ENCODE results near the gene ITGA6. TPM values are rescaled to one million over a fixed set of nuclear protein-coding genes. Genes with fewer than 3 reads are reported as not detected.

The ITGA6 gene
- total RNA-seq, 1 donor from 2014 or later, result 0.68 TPM

GRCh38 chr2:172456002-172456401, 28.6 kb downstream of the ITGA6 start:
- Mint-ChIP-seq H3K27me3 (peaks cover 24% of the 10 kb centered on the region), H3K4me3 (no peak overlapping the region), H3K36me3 (ENCODE audit: low read depth) (peaks cover 8% of the 10 kb centered on the region), H3K4me1 (peaks cover 27% of the 10 kb centered on the region), H3K9me3 (no peaks in the 10 kb centered on the region), H3K27ac (no peak overlapping the region)
- DNase-seq, result no peak
- intact Hi-C loops (cut with micrococcal nuclease), result no loop called here

- no peaks in the 10 kb centered on the region for H3K9me3 Mint-ChIP-seq
- no peak for DNase-seq
- H3K4me1 Mint-ChIP-seq, result peaks cover 40% of the 10 kb centered on the region
- H3K27ac Mint-ChIP-seq, result no peak overlapping the region
- intact Hi-C loops (cut with micrococcal nuclease), result no loop called here
- no peak overlapping the region for H3K4me3 Mint-ChIP-seq
- H3K36me3 Mint-ChIP-seq (ENCODE audit: low read depth), result peaks cover 8% of the 10 kb centered on the region
- H3K27me3 Mint-ChIP-seq, result peaks cover 22% of the 10 kb centered on the region
These were observed 30.1 kb downstream of the ITGA6 start for GRCh38 chr2:172457536-172457935.

GRCh38 chr2:172458561-172459124, 31.3 kb downstream of the ITGA6 start:
- peaks cover 20% of the 10 kb centered on the region for H3K27me3 Mint-ChIP-seq
- H3K9me3 Mint-ChIP-seq, result no peaks in the 10 kb centered on the region
- intact Hi-C loops (cut with micrococcal nuclease), result no loop called here
- peaks cover 7% of the 10 kb centered on the region for H3K36me3 Mint-ChIP-seq (ENCODE audit: low read depth)
- DNase-seq, result no peak
- peaks cover 50% of the 10 kb centered on the region for H3K4me1 Mint-ChIP-seq
- no peak overlapping the region for H3K27ac Mint-ChIP-seq
- H3K4me3 Mint-ChIP-seq, result no peak overlapping the region

GRCh38 chr2:172460780-172461201, 33.4 kb downstream of the ITGA6 start:
- no peak overlapping the region for H3K27ac Mint-ChIP-seq
- peaks cover 67% of the 10 kb centered on the region for H3K4me1 Mint-ChIP-seq
- H3K27me3 Mint-ChIP-seq, result peaks cover 13% of the 10 kb centered on the region
- peak overlapping the region; percentile 24 for H3K4me3 Mint-ChIP-seq
- H3K36me3 Mint-ChIP-seq (ENCODE audit: low read depth), result peaks cover 3% of the 10 kb centered on the region
- intact Hi-C loops (cut with micrococcal nuclease), result loop anchor here (5.0 to 10.0 kb wide), 5 partner anchors 123 to 773 kb away; partner anchors contain the start of genes DLX2 and DYNC1I2
- DNase-seq, result no peak
- H3K9me3 Mint-ChIP-seq, result no peaks in the 10 kb centered on the region

GRCh38 chr2:172461591-172462372, 34.4 kb downstream of the ITGA6 start:
- H3K27me3 Mint-ChIP-seq, result peaks cover 12% of the 10 kb centered on the region
- no peaks in the 10 kb centered on the region for H3K9me3 Mint-ChIP-seq
- intact Hi-C loops (cut with micrococcal nuclease), result loop anchor here (1.0 to 10.0 kb wide), 8 partner anchors 19 to 887 kb away; partner anchors contain the start of genes DLX2 and DYNC1I2
- H3K4me1 Mint-ChIP-seq, result peaks cover 67% of the 10 kb centered on the region
- H3K4me3 Mint-ChIP-seq, result peak overlapping the region; percentile 68
- H3K36me3 Mint-ChIP-seq (ENCODE audit: low read depth), result peaks cover 3% of the 10 kb centered on the region
- peak; percentile 92 for DNase-seq
- H3K27ac Mint-ChIP-seq, result no peak overlapping the region

- peak; percentile 76 for DNase-seq
- H3K27ac Mint-ChIP-seq, result no peak overlapping the region
- intact Hi-C loops (cut with micrococcal nuclease), result loop anchor here (1.0 to 10.0 kb wide), 8 partner anchors 20 to 888 kb away; partner anchors contain the start of genes DLX2 and DYNC1I2
- H3K27me3 Mint-ChIP-seq, result peaks cover 12% of the 10 kb centered on the region
- peak overlapping the region; percentile 68 for H3K4me3 Mint-ChIP-seq
- H3K4me1 Mint-ChIP-seq, result peaks cover 67% of the 10 kb centered on the region
- H3K9me3 Mint-ChIP-seq, result no peaks in the 10 kb centered on the region
- H3K36me3 Mint-ChIP-seq (ENCODE audit: low read depth), result peaks cover 5% of the 10 kb centered on the region
These were observed 35.0 kb downstream of the ITGA6 start for GRCh38 chr2:172462373-172462848.

GRCh38 chr2:172462849-172463381, 35.5 kb downstream of the ITGA6 start:
- Mint-ChIP-seq H3K9me3 (no peaks in the 10 kb centered on the region), H3K4me1 (peaks cover 67% of the 10 kb centered on the region), H3K36me3 (ENCODE audit: low read depth) (peaks cover 7% of the 10 kb centered on the region), H3K27me3 (peaks cover 12% of the 10 kb centered on the region), H3K4me3 (peak overlapping the region; percentile 68), H3K27ac (peak overlapping the region; percentile 50)
- intact Hi-C loops (cut with micrococcal nuclease), result loop anchor here (1.0 to 10.0 kb wide), 8 partner anchors 20 to 889 kb away; partner anchors contain the start of genes DLX2 and DYNC1I2
- peak; percentile 86 for DNase-seq

- peaks cover 59% of the 10 kb centered on the region for H3K4me1 Mint-ChIP-seq
- intact Hi-C loops (cut with micrococcal nuclease), result loop anchor here (1.0 to 10.0 kb wide), 8 partner anchors 127 to 866 kb away; partner anchors contain the start of genes DLX2 and DYNC1I2
- H3K4me3 Mint-ChIP-seq, result peak overlapping the region; percentile 4
These were observed 37.2 kb downstream of the ITGA6 start for GRCh38 chr2:172464400-172465129.

GRCh38 chr2:172465417-172466334, 38.3 kb downstream of the ITGA6 start:
- no peak overlapping the region for H3K4me3 Mint-ChIP-seq
- no peaks in the 10 kb centered on the region for H3K9me3 Mint-ChIP-seq
- H3K36me3 Mint-ChIP-seq (ENCODE audit: low read depth), result peaks cover 4% of the 10 kb centered on the region
- peak; percentile 92 for DNase-seq
- no peaks in the 10 kb centered on the region for H3K27me3 Mint-ChIP-seq
- H3K27ac Mint-ChIP-seq, result no peak overlapping the region
- intact Hi-C loops (cut with micrococcal nuclease), result loop anchor here (1.0 to 10.0 kb wide), 4 partner anchors 231 to 867 kb away; no protein-coding TSS in a partner anchor
- H3K4me1 Mint-ChIP-seq, result peaks cover 47% of the 10 kb centered on the region

More at GRCh38 chr2:172464400-172465129, 37.2 kb downstream of the ITGA6 start:
- Mint-ChIP-seq H3K36me3 (ENCODE audit: low read depth) (peaks cover 4% of the 10 kb centered on the region), H3K9me3 (no peaks in the 10 kb centered on the region), H3K27me3 (peaks cover 5% of the 10 kb centered on the region), H3K27ac (peak overlapping the region; percentile 1)
- DNase-seq, result no peak

GRCh38 chr2:172467382-172467781, 40.0 kb downstream of the ITGA6 start:
- intact Hi-C loops (cut with micrococcal nuclease), result loop anchor here (5.0 to 10.0 kb wide), 2 partner anchors 233 to 340 kb away; no protein-coding TSS in a partner anchor
- Mint-ChIP-seq H3K4me1 (peaks cover 34% of the 10 kb centered on the region), H3K27ac (no peak overlapping the region), H3K4me3 (no peak overlapping the region), H3K27me3 (no peaks in the 10 kb centered on the region), H3K36me3 (ENCODE audit: low read depth) (peaks cover 8% of the 10 kb centered on the region), H3K9me3 (no peaks in the 10 kb centered on the region)
- DNase-seq, result no peak

- intact Hi-C loops (cut with micrococcal nuclease), result no loop called here
- H3K4me1 Mint-ChIP-seq, result peaks cover 6% of the 10 kb centered on the region
- no peaks in the 10 kb centered on the region for H3K27me3 Mint-ChIP-seq
- no peak overlapping the region for H3K27ac Mint-ChIP-seq
- peaks cover 12% of the 10 kb centered on the region for H3K36me3 Mint-ChIP-seq (ENCODE audit: low read depth)
- no peak overlapping the region for H3K4me3 Mint-ChIP-seq
- no peak for DNase-seq
- H3K9me3 Mint-ChIP-seq, result no peaks in the 10 kb centered on the region
These were observed 43.9 kb downstream of the ITGA6 start for GRCh38 chr2:172470958-172471922.

Data from activated CD4-positive, alpha-beta T cell treated with anti-CD3 and anti-CD28 coated beads, Interleukin-2, amount 10 ng/mL, durations not matched to agents 24 days and 14 days (primary cell).